ENCODE measurements around the gene WASHC1.
"Not testable (repeated sequence)": the region's sequence is repeated elsewhere in the genome, so short reads cannot be mapped to it uniquely, and the experiment has no call there.

The WASHC1 gene

GRCh38 chr9:29356-29755, at the start of gene WASHC1:
WASHC1 (minus strand) TSS chr9:29456; CDS start chr9:24999, 4,457 bp downstream.
- not testable (repeated sequence) for DNase-seq (ENCODE audit: low read depth)

- not testable (repeated sequence) for DNase-seq (ENCODE audit: low read depth)
Observed at GRCh38 chr9:78333-78732, 49.1 kb upstream of the WASHC1 start.

- DNase-seq (ENCODE audit: low read depth), result not testable (repeated sequence)
Observed at GRCh38 chr9:76389-76788, 47.1 kb upstream of the WASHC1 start.

- DNase-seq (ENCODE audit: low read depth), result not testable (repeated sequence)
Observed at GRCh38 chr9:73900-74525, 44.8 kb upstream of the WASHC1 start.

- DNase-seq (ENCODE audit: low read depth), result not testable (repeated sequence)
Observed at GRCh38 chr9:73076-73899, 44.0 kb upstream of the WASHC1 start.

GRCh38 chr9:63031-63629, 33.9 kb upstream of the WASHC1 start:
- DNase-seq (ENCODE audit: low read depth), result peak; percentile 9

GRCh38 chr9:52678-53077, 23.4 kb upstream of the WASHC1 start:
- DNase-seq (ENCODE audit: low read depth), result not testable (repeated sequence)

GRCh38 chr9:48190-48842, 19.1 kb upstream of the WASHC1 start:
- not testable (repeated sequence) for DNase-seq (ENCODE audit: low read depth)

- DNase-seq (ENCODE audit: low read depth), result not testable (repeated sequence)
Observed at GRCh38 chr9:46639-47271, 17.5 kb upstream of the WASHC1 start.

GRCh38 chr9:46164-46563, 16.9 kb upstream of the WASHC1 start:
- DNase-seq (ENCODE audit: low read depth), result not testable (repeated sequence)

GRCh38 chr9:45180-45878, 16.1 kb upstream of the WASHC1 start:
- DNase-seq (ENCODE audit: low read depth), result not testable (repeated sequence)

GRCh38 chr9:44416-44815, 15.2 kb upstream of the WASHC1 start:
- DNase-seq (ENCODE audit: low read depth), result not testable (repeated sequence)

- DNase-seq (ENCODE audit: low read depth), result not testable (repeated sequence)
Observed at GRCh38 chr9:43636-44035, 14.4 kb upstream of the WASHC1 start.

GRCh38 chr9:43116-43515, 13.9 kb upstream of the WASHC1 start:
- not testable (repeated sequence) for DNase-seq (ENCODE audit: low read depth)

GRCh38 chr9:41819-42218, 12.6 kb upstream of the WASHC1 start:
- not testable (repeated sequence) for DNase-seq (ENCODE audit: low read depth)

- DNase-seq (ENCODE audit: low read depth), result not testable (repeated sequence)
Observed at GRCh38 chr9:41261-41676, 12.0 kb upstream of the WASHC1 start.

- not testable (repeated sequence) for DNase-seq (ENCODE audit: low read depth)
Observed at GRCh38 chr9:32308-32707, 3.1 kb upstream of the WASHC1 start.

GRCh38 chr9:28775-29174, 481 bp downstream of the WASHC1 start:
- not testable (repeated sequence) for DNase-seq (ENCODE audit: low read depth)

GRCh38 chr9:21621-22020, 7.6 kb downstream of the WASHC1 start:
- not testable (repeated sequence) for DNase-seq (ENCODE audit: low read depth)

GRCh38 chr9:16875-17274, 12.4 kb downstream of the WASHC1 start:
- not testable (repeated sequence) for DNase-seq (ENCODE audit: low read depth)

Measured in activated T-helper 9 cell treated with anti-CD3 and anti-CD28 coated beads, Interleukin-2, amount 50 U/mL, for 16 hours (primary cell).